B cell (primary cell): ENCODE data around the gene SEMA4A.
A peak's percentile ranks its signal among the peaks of the same experiment; 100 is the strongest.

Source experiments
- CTCF ChIP-seq: fragments of 200-600 bp; IDR thresholded peaks from one replicate; pipeline ENCODE4 v1.8.0; 2022; ENCODE audit warnings: antibody characterized with exemption, mild to moderate bottlenecking
- EZH2 ChIP-seq: IDR thresholded peaks from 2 replicates; pipeline ENCODE4 v1.6.1; 2012; ENCODE audit warnings: borderline replicate concordance, low read depth, mild to moderate bottlenecking, moderate library complexity, low read length; ENCODE audit not compliant: insufficient read depth, poor library complexity, severe bottlenecking

- TF ChIP-seq CTCF (peak; percentile 65), EZH2 (no peak)
Measured at GRCh38 chr1:156140879-156141707, 12.3 kb upstream of the SEMA4A start.
